Naive thymus-derived CD8-positive, alpha-beta T cell (primary cell): Measurements from ENCODE around the gene HIRA. TPM values are rescaled to one million over a fixed set of nuclear protein-coding genes. Genes with fewer than 3 reads are reported as not detected.

ENCODE experiments used
- ATAC-seq, 2 donors: fragments of 150-1000 bp; cut with Tn5 transposase in 1 of 2; sonication (Bioruptor Pico), chemical (Tn5 transposase) in 1 of 2; 1 replicate in 1 of 2; 2 replicates in 1 of 2; pipeline ENCODE4 v1.10.0; 2021; ENCODE audit warnings: mild to moderate bottlenecking in 2 of 2, moderate library complexity in 2 of 2
- POLR2A ChIA-PET: fragments of 350-600 bp; sonication (Branson Sonifier 250); formaldehyde crosslinking; loops from one replicate; lab custom pipeline; 2021; ENCODE audit warnings: antibody characterized with exemption; lab: Charles Lee
- DNase-seq, 10 donors: peaks; one replicate each; pipeline versions ENCODE4 v3.0.0 to v3.0.0-alpha.2; 2020 to 2022
- H3K27ac Mint-ChIP-seq, 10 donors: one replicate each; pipeline ENCODE4 v1.8.0; 2020 to 2022; ENCODE audit warnings: mild to moderate bottlenecking in 10 of 10, mixed read lengths in 10 of 10, moderate library complexity in 4 of 10, inconsistent platforms in 1 of 10
- H3K27me3 Mint-ChIP-seq, 5 donors: one replicate each; pipeline ENCODE4 v1.8.0; 2021 to 2022; ENCODE audit warnings: mixed read lengths in 5 of 5
- H3K36me3 Mint-ChIP-seq, 3 donors: one replicate each; pipeline ENCODE4 v1.8.0; 2020 to 2022; ENCODE audit warnings: mixed read lengths in 3 of 3, mild to moderate bottlenecking in 2 of 3, inconsistent platforms in 1 of 3
- H3K4me1 Mint-ChIP-seq, 4 donors: one replicate each; pipeline ENCODE4 v1.8.0; 2021 to 2022; ENCODE audit warnings: mixed read lengths in 4 of 4
- H3K4me3 Mint-ChIP-seq, 10 donors: one replicate each; pipeline ENCODE4 v1.8.0; 2020 to 2022; ENCODE audit warnings: mild to moderate bottlenecking in 10 of 10, mixed read lengths in 10 of 10, moderate library complexity in 6 of 10, inconsistent platforms in 1 of 10
- H3K9me3 Mint-ChIP-seq, 9 donors: one replicate each; pipeline ENCODE4 v1.8.0; 2020 to 2022; ENCODE audit warnings: mixed read lengths in 9 of 9, mild to moderate bottlenecking in 3 of 9, inconsistent platforms in 1 of 9, moderate library complexity in 1 of 9
- polyA plus RNA-seq, 3 donors: library from polyadenylated mRNA; unstranded; fragments of 300-500 nt; fragmentation: Illumina TruSeq; gene quantifications; one replicate each; pipeline ENCODE4 v1.2.3, GENCODE V29; 2021
- total RNA-seq, 8 experiments: library from RNA in 2 of 8; stranded (reverse) in 2 of 8; gene quantifications; one replicate each; pipeline ENCODE4 v1.2.3 and lab custom pipeline; 2021 to 2026

Gene HIRA
- total and polyA plus RNA-seq, 5 experiments from 2014 or later, result 1.5 to 25.0 (median 6.2) TPM

GRCh38 chr22:19355413-19356157 lies 75.9 kb downstream of the HIRA start:
- H3K4me1 Mint-ChIP-seq, result peaks cover 0 to 8% (median under 1%) of the 10 kb centered on the region in 4 donors
- ATAC-seq (no peak), DNase-seq (no peak)
- peaks cover 5 to 70% (median 23%) of the 10 kb centered on the region in 3 donors for H3K36me3 Mint-ChIP-seq
- peak overlapping the region in 2 of 10 donors; percentile 43 to 55 for H3K27ac Mint-ChIP-seq
- no peaks in the 10 kb centered on the region for H3K27me3 Mint-ChIP-seq
- H3K4me3 Mint-ChIP-seq, result no peak overlapping the region
- POLR2A ChIA-PET, result no interaction called here
- no peaks in the 10 kb centered on the region for H3K9me3 Mint-ChIP-seq

GRCh38 chr22:19354201-19354600 lies 77.3 kb downstream of the HIRA start:
- H3K4me1 Mint-ChIP-seq, result peaks cover 0 to 2% (median 0%) of the 10 kb centered on the region in 4 donors
- no peaks in the 10 kb centered on the region for H3K9me3 Mint-ChIP-seq
- no peak overlapping the region for H3K4me3 Mint-ChIP-seq
- H3K27ac Mint-ChIP-seq, result peak overlapping the region in 1 of 10 donors; percentile 25
- peaks cover 8 to 71% (median 34%) of the 10 kb centered on the region in 3 donors for H3K36me3 Mint-ChIP-seq
- ATAC-seq (no peak), DNase-seq (no peak)
- POLR2A ChIA-PET, result no interaction called here
- H3K27me3 Mint-ChIP-seq, result no peaks in the 10 kb centered on the region

- Mint-ChIP-seq H3K27me3 (no peaks in the 10 kb centered on the region), H3K27ac (no peak overlapping the region), H3K9me3 (no peaks in the 10 kb centered on the region), H3K36me3 (peaks cover 8 to 71% (median 36%) of the 10 kb centered on the region in 3 donors), H3K4me3 (no peak overlapping the region), H3K4me1 (peaks cover 0 to 2% (median 0%) of the 10 kb centered on the region in 4 donors)
- POLR2A ChIA-PET, result no interaction called here
- DNase-seq (no peak), ATAC-seq (no peak)
These were observed 78.0 kb downstream of the HIRA start for GRCh38 chr22:19353363-19354131.

- H3K9me3 Mint-ChIP-seq, result no peaks in the 10 kb centered on the region
- POLR2A ChIA-PET, result no interaction called here
- H3K4me1 Mint-ChIP-seq, result peaks cover 0 to 2% (median 0%) of the 10 kb centered on the region in 4 donors
- no peak overlapping the region for H3K4me3 Mint-ChIP-seq
- ATAC-seq, result no peak
- no peak for DNase-seq
- no peaks in the 10 kb centered on the region for H3K27me3 Mint-ChIP-seq
- H3K27ac Mint-ChIP-seq, result no peak overlapping the region
- H3K36me3 Mint-ChIP-seq, result peaks cover 8 to 70% (median 39%) of the 10 kb centered on the region in 3 donors
These were observed 78.8 kb downstream of the HIRA start for GRCh38 chr22:19352766-19353165.

GRCh38 chr22:19352217-19352616 lies 79.3 kb downstream of the HIRA start:
- Mint-ChIP-seq H3K27me3 (no peaks in the 10 kb centered on the region), H3K36me3 (peaks cover 8 to 74% (median 39%) of the 10 kb centered on the region in 3 donors), H3K27ac (no peak overlapping the region), H3K4me1 (peaks cover 0 to 2% (median 0%) of the 10 kb centered on the region in 4 donors), H3K4me3 (no peak overlapping the region), H3K9me3 (no peaks in the 10 kb centered on the region)
- ATAC-seq (no peak), DNase-seq (no peak)
- POLR2A ChIA-PET, result no interaction called here

GRCh38 chr22:19351604-19352003 lies 79.9 kb downstream of the HIRA start:
- no peak for ATAC-seq
- POLR2A ChIA-PET, result no interaction called here
- Mint-ChIP-seq H3K4me1 (peaks cover 0 to 2% (median 0%) of the 10 kb centered on the region in 4 donors), H3K4me3 (no peak overlapping the region), H3K27ac (peak overlapping the region in 3 of 10 donors; percentile 7 to 88 (median 16)), H3K27me3 (no peaks in the 10 kb centered on the region), H3K36me3 (peaks cover 8 to 78% (median 40%) of the 10 kb centered on the region in 3 donors), H3K9me3 (no peaks in the 10 kb centered on the region)
- no peak for DNase-seq

GRCh38 chr22:19350947-19351346 lies 80.6 kb downstream of the HIRA start:
- POLR2A ChIA-PET, result no interaction called here
- peaks cover 0 to 2% (median 0%) of the 10 kb centered on the region in 4 donors for H3K4me1 Mint-ChIP-seq
- no peaks in the 10 kb centered on the region for H3K27me3 Mint-ChIP-seq
- peaks cover 8 to 81% (median 44%) of the 10 kb centered on the region in 3 donors for H3K36me3 Mint-ChIP-seq
- no peak overlapping the region for H3K4me3 Mint-ChIP-seq
- ATAC-seq (no peak), DNase-seq (no peak)
- H3K9me3 Mint-ChIP-seq, result no peaks in the 10 kb centered on the region
- H3K27ac Mint-ChIP-seq, result peak overlapping the region in 2 of 10 donors; percentile 4 to 88

- Mint-ChIP-seq H3K27me3 (no peaks in the 10 kb centered on the region), H3K4me3 (no peak overlapping the region), H3K27ac (peak overlapping the region in 5 of 10 donors; percentile 9 to 88 (median 57)), H3K4me1 (peaks cover 0 to 2% (median 0%) of the 10 kb centered on the region in 4 donors), H3K36me3 (peaks cover 8 to 81% (median 44%) of the 10 kb centered on the region in 3 donors), H3K9me3 (no peaks in the 10 kb centered on the region)
- POLR2A ChIA-PET, result no interaction called here
- DNase-seq, result no peak
- ATAC-seq, result no peak
These were observed 81.1 kb downstream of the HIRA start for GRCh38 chr22:19350476-19350859.

GRCh38 chr22:19349778-19350475 lies 81.6 kb downstream of the HIRA start:
- no peak for ATAC-seq
- Mint-ChIP-seq H3K27ac (peak overlapping the region in 2 of 10 donors; percentile 39 to 88), H3K4me3 (no peak overlapping the region), H3K36me3 (peaks cover 8 to 80% (median 49%) of the 10 kb centered on the region in 3 donors), H3K4me1 (peaks cover 0 to 2% (median 0%) of the 10 kb centered on the region in 4 donors), H3K27me3 (no peaks in the 10 kb centered on the region), H3K9me3 (no peaks in the 10 kb centered on the region)
- DNase-seq, result no peak
- POLR2A ChIA-PET, result no interaction called here

GRCh38 chr22:19346677-19347265 lies 84.8 kb downstream of the HIRA start:
- Mint-ChIP-seq H3K4me1 (peaks cover 0 to 2% (median 0%) of the 10 kb centered on the region in 4 donors), H3K36me3 (peaks cover 28 to 89% (median 69%) of the 10 kb centered on the region in 3 donors), H3K27ac (peak overlapping the region in 5 of 10 donors; percentile 27 to 81 (median 39)), H3K9me3 (peaks cover 0 to 9% (median 3%) of the 10 kb centered on the region in 9 donors), H3K4me3 (no peak overlapping the region), H3K27me3 (no peaks in the 10 kb centered on the region)
- POLR2A ChIA-PET, result no interaction called here
- no peak for ATAC-seq
- no peak for DNase-seq

GRCh38 chr22:19344420-19344819 lies 87.1 kb downstream of the HIRA start:
- POLR2A ChIA-PET, result no interaction called here
- peak overlapping the region in 4 of 10 donors; percentile 7 to 68 (median 12) for H3K27ac Mint-ChIP-seq
- DNase-seq (no peak), ATAC-seq (no peak)
- H3K27me3 Mint-ChIP-seq, result no peaks in the 10 kb centered on the region
- peaks cover 0 to 24% (median 14%) of the 10 kb centered on the region in 9 donors for H3K9me3 Mint-ChIP-seq
- H3K4me3 Mint-ChIP-seq, result no peak overlapping the region
- peaks cover 37 to 90% (median 70%) of the 10 kb centered on the region in 3 donors for H3K36me3 Mint-ChIP-seq
- no peaks in the 10 kb centered on the region for H3K4me1 Mint-ChIP-seq

GRCh38 chr22:19343470-19343869 lies 88.1 kb downstream of the HIRA start:
- H3K27me3 Mint-ChIP-seq, result no peaks in the 10 kb centered on the region

More at GRCh38 chr22:19343470-19343869, 88.1 kb downstream of the HIRA start:
- POLR2A ChIA-PET, result no interaction called here
- ATAC-seq (no peak), DNase-seq (no peak)
- peak overlapping the region in 1 of 10 donors; percentile 11 for H3K27ac Mint-ChIP-seq
- H3K36me3 Mint-ChIP-seq, result peaks cover 45 to 92% (median 76%) of the 10 kb centered on the region in 3 donors
- H3K4me3 Mint-ChIP-seq, result no peak overlapping the region
- H3K9me3 Mint-ChIP-seq, result peaks cover 0 to 33% (median 21%) of the 10 kb centered on the region in 9 donors
- H3K4me1 Mint-ChIP-seq, result peaks cover 0 to 1% (median 0%) of the 10 kb centered on the region in 4 donors
